ENCODE measurements around the gene CFAP61. TPM values are rescaled to one million over a fixed set of nuclear protein-coding genes. Genes with fewer than 3 reads are reported as not detected.

Gene CFAP61
- total RNA-seq, 1 experiment from 2014 or later: 0.61 TPM

DNA sequence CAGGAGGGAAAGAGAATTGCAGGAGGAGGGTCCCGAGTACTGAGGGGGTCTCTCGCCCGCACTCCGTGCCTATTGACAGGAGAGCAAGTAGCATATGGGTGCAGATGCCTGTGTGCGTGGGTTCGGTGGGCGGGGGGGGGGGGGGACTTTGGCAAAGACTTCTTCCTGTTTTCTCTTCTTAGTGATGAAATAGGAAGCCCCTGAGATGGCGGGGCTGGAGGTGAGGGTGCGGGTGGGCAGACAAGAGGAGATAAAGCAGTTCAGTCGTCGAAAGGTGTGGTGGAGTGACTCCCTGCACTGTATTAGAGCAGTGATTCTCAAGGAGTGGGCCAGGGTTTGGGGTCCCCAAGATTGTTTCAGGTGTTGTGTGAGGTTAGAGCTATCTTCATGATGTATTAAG lies 31.4 kb upstream of the CFAP61 start:
- peaks cover 22% of the 10 kb centered on the region for H3K4me1 Mint-ChIP-seq
- TF ChIP-seq AFF4 (CRISPR knock-in tag; IDR thresholded peaks at IDR 0.05; ENCODE audit: borderline replicate concordance) (no peak), NFE2L1 (CRISPR knock-in tag; IDR thresholded peaks at IDR 0.05) (no peak), ZNF121 (CRISPR knock-in tag; IDR thresholded peaks at IDR 0.05) (no peak), PRRX2 (CRISPR knock-in tag; IDR thresholded peaks at IDR 0.05) (no peak), FOXP4 (CRISPR knock-in tag; IDR thresholded peaks at IDR 0.05) (no peak), ZNF317 (CRISPR knock-in tag; IDR thresholded peaks at IDR 0.05; ENCODE audit: borderline replicate concordance, low read depth) (no peak), FOXJ3 (CRISPR knock-in tag; IDR thresholded peaks at IDR 0.05; ENCODE audit: borderline replicate concordance) (no peak), ATF1 (CRISPR knock-in tag; IDR thresholded peaks at IDR 0.05) (no peak), SP1 (CRISPR knock-in tag; conservative IDR thresholded peaks at IDR 0.05) (no peak)
- TF ChIP-seq, protein P1, sequence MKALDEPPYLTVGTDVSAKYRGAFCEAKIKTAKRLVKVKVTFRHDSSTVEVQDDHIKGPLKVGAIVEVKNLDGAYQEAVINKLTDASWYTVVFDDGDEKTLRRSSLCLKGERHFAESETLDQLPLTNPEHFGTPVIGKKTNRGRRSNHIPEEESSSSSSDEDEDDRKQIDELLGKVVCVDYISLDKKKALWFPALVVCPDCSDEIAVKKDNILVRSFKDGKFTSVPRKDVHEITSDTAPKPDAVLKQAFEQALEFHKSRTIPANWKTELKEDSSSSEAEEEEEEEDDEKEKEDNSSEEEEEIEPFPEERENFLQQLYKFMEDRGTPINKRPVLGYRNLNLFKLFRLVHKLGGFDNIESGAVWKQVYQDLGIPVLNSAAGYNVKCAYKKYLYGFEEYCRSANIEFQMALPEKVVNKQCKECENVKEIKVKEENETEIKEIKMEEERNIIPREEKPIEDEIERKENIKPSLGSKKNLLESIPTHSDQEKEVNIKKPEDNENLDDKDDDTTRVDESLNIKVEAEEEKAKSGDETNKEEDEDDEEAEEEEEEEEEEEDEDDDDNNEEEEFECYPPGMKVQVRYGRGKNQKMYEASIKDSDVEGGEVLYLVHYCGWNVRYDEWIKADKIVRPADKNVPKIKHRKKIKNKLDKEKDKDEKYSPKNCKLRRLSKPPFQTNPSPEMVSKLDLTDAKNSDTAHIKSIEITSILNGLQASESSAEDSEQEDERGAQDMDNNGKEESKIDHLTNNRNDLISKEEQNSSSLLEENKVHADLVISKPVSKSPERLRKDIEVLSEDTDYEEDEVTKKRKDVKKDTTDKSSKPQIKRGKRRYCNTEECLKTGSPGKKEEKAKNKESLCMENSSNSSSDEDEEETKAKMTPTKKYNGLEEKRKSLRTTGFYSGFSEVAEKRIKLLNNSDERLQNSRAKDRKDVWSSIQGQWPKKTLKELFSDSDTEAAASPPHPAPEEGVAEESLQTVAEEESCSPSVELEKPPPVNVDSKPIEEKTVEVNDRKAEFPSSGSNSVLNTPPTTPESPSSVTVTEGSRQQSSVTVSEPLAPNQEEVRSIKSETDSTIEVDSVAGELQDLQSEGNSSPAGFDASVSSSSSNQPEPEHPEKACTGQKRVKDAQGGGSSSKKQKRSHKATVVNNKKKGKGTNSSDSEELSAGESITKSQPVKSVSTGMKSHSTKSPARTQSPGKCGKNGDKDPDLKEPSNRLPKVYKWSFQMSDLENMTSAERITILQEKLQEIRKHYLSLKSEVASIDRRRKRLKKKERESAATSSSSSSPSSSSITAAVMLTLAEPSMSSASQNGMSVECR (CRISPR knock-in tag; IDR thresholded peaks at IDR 0.05; ENCODE audit: borderline replicate concordance): no peak
- TF ChIP-seq, protein P2, sequence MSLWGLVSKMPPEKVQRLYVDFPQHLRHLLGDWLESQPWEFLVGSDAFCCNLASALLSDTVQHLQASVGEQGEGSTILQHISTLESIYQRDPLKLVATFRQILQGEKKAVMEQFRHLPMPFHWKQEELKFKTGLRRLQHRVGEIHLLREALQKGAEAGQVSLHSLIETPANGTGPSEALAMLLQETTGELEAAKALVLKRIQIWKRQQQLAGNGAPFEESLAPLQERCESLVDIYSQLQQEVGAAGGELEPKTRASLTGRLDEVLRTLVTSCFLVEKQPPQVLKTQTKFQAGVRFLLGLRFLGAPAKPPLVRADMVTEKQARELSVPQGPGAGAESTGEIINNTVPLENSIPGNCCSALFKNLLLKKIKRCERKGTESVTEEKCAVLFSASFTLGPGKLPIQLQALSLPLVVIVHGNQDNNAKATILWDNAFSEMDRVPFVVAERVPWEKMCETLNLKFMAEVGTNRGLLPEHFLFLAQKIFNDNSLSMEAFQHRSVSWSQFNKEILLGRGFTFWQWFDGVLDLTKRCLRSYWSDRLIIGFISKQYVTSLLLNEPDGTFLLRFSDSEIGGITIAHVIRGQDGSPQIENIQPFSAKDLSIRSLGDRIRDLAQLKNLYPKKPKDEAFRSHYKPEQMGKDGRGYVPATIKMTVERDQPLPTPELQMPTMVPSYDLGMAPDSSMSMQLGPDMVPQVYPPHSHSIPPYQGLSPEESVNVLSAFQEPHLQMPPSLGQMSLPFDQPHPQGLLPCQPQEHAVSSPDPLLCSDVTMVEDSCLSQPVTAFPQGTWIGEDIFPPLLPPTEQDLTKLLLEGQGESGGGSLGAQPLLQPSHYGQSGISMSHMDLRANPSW (CRISPR knock-in tag; conservative IDR thresholded peaks at IDR 0.05; ENCODE audit: low read depth): no peak
- TF ChIP-seq, protein P3, sequence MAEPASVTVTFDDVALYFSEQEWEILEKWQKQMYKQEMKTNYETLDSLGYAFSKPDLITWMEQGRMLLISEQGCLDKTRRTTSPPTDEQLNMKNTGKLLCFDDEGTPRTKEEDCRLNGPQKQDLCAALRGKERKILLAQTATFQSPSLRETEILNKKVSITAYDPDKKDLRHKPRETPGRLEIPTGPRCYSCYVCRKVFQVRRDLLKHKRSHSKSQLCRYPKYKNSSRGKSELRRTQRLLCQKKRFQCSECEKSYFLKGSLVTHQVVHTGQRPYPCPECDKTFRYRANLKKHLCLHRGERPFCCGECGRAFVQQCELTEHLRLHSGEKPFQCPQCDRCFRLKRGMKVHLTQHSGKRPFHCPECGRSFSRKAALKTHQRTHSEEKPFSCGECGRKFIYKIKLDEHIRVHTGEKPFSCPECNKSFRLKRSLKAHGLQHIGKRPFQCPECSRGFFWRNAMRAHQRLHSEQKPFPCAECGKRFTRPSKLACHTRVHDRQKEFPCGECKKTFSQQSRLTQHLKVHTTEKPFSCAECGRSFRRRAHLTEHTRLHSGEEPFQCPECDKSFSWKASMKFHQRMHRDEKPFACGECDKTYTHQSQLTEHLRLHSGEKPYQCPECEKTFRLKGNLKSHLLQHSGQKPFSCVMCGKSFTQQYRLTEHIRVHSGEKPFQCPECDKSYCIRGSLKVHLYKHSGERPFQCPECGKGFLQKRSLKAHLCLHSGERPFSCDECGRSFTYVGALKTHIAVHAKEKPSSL (CRISPR knock-in tag; conservative IDR thresholded peaks at IDR 0.05): no peak
- POLR2A ChIA-PET: no interaction called here
- 0 out of 2 replicates have a peak overlapping the region, but pooled peaks have one; percentile 1 for H3K27ac Mint-ChIP-seq
- ATAC-seq (no peak), DNase-seq (ENCODE audit: low spot score) (no peak)
- CTCF ChIA-PET: no interaction called here
- no peak overlapping the region for H3K4me3 Mint-ChIP-seq
- H3K27me3 Mint-ChIP-seq (ENCODE audit: low read depth): no peaks in the 10 kb centered on the region; the same call in 1 of the 2 replicates
- H3K9me3 Mint-ChIP-seq: no peaks in the 10 kb centered on the region
- H3K36me3 Mint-ChIP-seq: no peaks in the 10 kb centered on the region
